Mucosa of gallbladder (tissue), 1 donor: ENCODE data around the gene TADA2A. TPM values are rescaled to one million over a fixed set of nuclear protein-coding genes. Genes with fewer than 3 reads are reported as not detected.

Experiments
- DNase-seq: peaks from one replicate; pipeline ENCODE4 v3.0.0-alpha.2; 2020; ENCODE audit warnings: low spot score
- total RNA-seq: library from RNA; stranded (reverse); gene quantifications from one replicate; pipeline ENCODE4 v1.2.1, GENCODE V29; 2021
- donor health status: DM: no; HTN: no; CAD: no.

The TADA2A gene
- 14.5 TPM for total RNA-seq

GRCh38 chr17:37406635-37407461, at the start of gene TADA2A, which contains the start of gene ACACA:
Gene TADA2A, plus strand, starts transcription at chr17:37406886. Its CDS starts 4,480 bp downstream, at chr17:37411366.
Gene ACACA, minus strand, starts transcription at chr17:37406836. Its CDS starts 537 bp downstream, at chr17:37406299.
- DNase-seq, result peak; percentile 58

- DNase-seq, result peak; percentile 21
These were observed 48.4 kb upstream of the TADA2A start for GRCh38 chr17:37358098-37358829.

- DNase-seq, result peak; percentile 94
These were observed 47.6 kb upstream of the TADA2A start for GRCh38 chr17:37358830-37359681.

- peak; percentile 12 for DNase-seq
These were observed 47.0 kb upstream of the TADA2A start for GRCh38 chr17:37359682-37360188.

- DNase-seq, result no peak
These were observed 46.1 kb upstream of the TADA2A start for GRCh38 chr17:37360632-37361031.

- DNase-seq, result no peak
These were observed 45.1 kb upstream of the TADA2A start for GRCh38 chr17:37361543-37361942.

- no peak for DNase-seq
These were observed 41.1 kb upstream of the TADA2A start for GRCh38 chr17:37365589-37365988.

- DNase-seq, result no peak
These were observed 38.1 kb upstream of the TADA2A start for GRCh38 chr17:37368577-37368976.

- peak; percentile 75 for DNase-seq
These were observed 33.0 kb upstream of the TADA2A start for GRCh38 chr17:37373530-37374159.

- no peak for DNase-seq
These were observed 31.0 kb upstream of the TADA2A start, which contains the start of gene C17orf78 for GRCh38 chr17:37375706-37376105. Gene C17orf78, plus strand, starts transcription at chr17:37375985. Its CDS starts 108 bp downstream, at chr17:37376093.

GRCh38 chr17:37382056-37382455, 24.6 kb upstream of the TADA2A start:
- DNase-seq, result no peak

- DNase-seq, result no peak
These were observed 22.0 kb upstream of the TADA2A start for GRCh38 chr17:37384560-37385149.

- DNase-seq, result no peak
These were observed 21.2 kb upstream of the TADA2A start for GRCh38 chr17:37385474-37385990.

- DNase-seq, result no peak
These were observed 20.2 kb upstream of the TADA2A start for GRCh38 chr17:37386462-37386861.

- no peak for DNase-seq
These were observed 18.4 kb upstream of the TADA2A start for GRCh38 chr17:37388266-37388665.

GRCh38 chr17:37389160-37389559, 17.5 kb upstream of the TADA2A start:
- no peak for DNase-seq

- DNase-seq, result no peak
These were observed 15.5 kb upstream of the TADA2A start for GRCh38 chr17:37391146-37391545.

- DNase-seq, result no peak
These were observed 14.6 kb upstream of the TADA2A start for GRCh38 chr17:37392024-37392590.

GRCh38 chr17:37393352-37393751, 13.3 kb upstream of the TADA2A start:
- DNase-seq, result no peak

GRCh38 chr17:37399265-37399803, 7.4 kb upstream of the TADA2A start:
- no peak for DNase-seq
